HEK293T (cell line): Measurements from ENCODE around the gene LSM3.

Source experiments
- ARNT ChIP-seq: fragments of 450-650 bp; IDR thresholded peaks from 2 replicates; pipeline ENCODE4 v1.6.1; 2017; ENCODE audit warnings: mild to moderate bottlenecking
- BHLHE40 ChIP-seq: fragments of 450-650 bp; IDR thresholded peaks from 2 replicates; pipeline ENCODE4 v1.6.1; 2016; ENCODE audit warnings: mild to moderate bottlenecking, moderate library complexity, borderline replicate concordance
- CTBP1 ChIP-seq: fragments of 450-650 bp; IDR thresholded peaks from 2 replicates; pipeline ENCODE4 v1.6.1; 2016; ENCODE audit warnings: borderline replicate concordance
- FOXA1 ChIP-seq: fragments of 450-650 bp; IDR thresholded peaks from 2 replicates; pipeline ENCODE4 v1.6.1; 2016; ENCODE audit warnings: mild to moderate bottlenecking
- FOXK2 ChIP-seq: fragments of 450-650 bp; IDR thresholded peaks from 2 replicates; pipeline ENCODE4 v1.6.1; 2016; ENCODE audit warnings: mild to moderate bottlenecking
- FOXM1 ChIP-seq: fragments of 450-650 bp; IDR thresholded peaks from 2 replicates; pipeline ENCODE4 v1.6.1; 2017; ENCODE audit warnings: mild to moderate bottlenecking, borderline replicate concordance
- HDGF ChIP-seq: fragments of 450-650 bp; IDR thresholded peaks from 2 replicates; pipeline ENCODE4 v1.6.1; 2017; ENCODE audit warnings: antibody characterized with exemption, borderline replicate concordance
- SP1 ChIP-seq: fragments of 450-650 bp; IDR thresholded peaks from 2 replicates; pipeline ENCODE4 v1.6.1; 2017
- TF ChIP-seq, protein P1 (sequence below): fragments of 450-650 bp; IDR thresholded peaks from 2 replicates; pipeline ENCODE4 v1.6.1; 2016

DNA sequence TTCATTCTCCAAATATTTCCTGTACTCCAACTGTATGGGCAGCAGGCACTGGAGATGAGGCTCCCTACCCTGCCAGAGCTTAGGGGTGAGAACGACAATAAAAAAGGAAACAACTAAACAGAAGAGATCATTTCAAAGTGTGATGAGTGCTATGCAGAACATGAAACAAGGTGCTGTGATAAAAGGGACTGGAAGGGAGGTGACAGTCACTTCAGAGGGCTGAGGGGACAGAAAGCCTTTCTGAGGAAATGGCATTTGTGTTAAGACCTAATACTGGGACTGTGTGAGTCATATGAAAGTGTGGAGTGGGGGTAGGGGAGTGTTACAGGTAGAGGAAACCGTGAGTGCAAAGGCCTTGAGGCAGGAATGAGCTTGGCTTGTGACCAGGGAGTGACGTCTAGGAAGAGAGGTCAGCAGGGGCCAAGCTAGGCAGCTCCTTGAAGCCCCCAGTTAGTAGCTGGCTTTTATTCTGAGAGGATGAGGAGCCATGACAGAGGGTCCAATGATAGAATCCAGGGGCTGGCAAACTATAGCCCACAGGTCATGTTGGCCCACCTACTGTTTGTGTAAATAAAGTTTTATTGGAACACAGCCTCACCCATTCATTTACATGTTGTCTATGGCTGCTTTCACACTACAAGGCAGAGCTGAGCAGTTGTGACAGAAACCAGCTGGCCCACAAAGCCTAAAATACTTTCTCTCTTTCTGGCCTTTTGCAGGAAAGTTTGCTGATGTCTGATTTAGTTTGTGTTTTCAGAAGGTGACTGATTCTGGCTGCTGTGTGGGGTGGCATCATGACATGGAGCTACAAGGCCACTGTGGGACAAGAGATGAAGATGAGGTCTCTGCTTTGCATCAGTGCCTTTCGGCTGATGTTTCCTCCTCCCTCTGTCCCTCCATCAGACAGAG, 56.6 kb downstream of the LSM3 start:
- TF ChIP-seq BHLHE40, result no peak
- TF ChIP-seq, protein P1, sequence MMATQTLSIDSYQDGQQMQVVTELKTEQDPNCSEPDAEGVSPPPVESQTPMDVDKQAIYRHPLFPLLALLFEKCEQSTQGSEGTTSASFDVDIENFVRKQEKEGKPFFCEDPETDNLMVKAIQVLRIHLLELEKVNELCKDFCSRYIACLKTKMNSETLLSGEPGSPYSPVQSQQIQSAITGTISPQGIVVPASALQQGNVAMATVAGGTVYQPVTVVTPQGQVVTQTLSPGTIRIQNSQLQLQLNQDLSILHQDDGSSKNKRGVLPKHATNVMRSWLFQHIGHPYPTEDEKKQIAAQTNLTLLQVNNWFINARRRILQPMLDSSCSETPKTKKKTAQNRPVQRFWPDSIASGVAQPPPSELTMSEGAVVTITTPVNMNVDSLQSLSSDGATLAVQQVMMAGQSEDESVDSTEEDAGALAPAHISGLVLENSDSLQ, result no peak
- TF ChIP-seq HDGF, result no peak
- TF ChIP-seq FOXK2, result no peak
- no peak for TF ChIP-seq FOXM1
- TF ChIP-seq ARNT, result no peak
- no peak for TF ChIP-seq FOXA1
- TF ChIP-seq SP1, result no peak
- TF ChIP-seq CTBP1, result no peak
